Loucy (cell line): ENCODE measurements around the gene UQCRHL.

ENCODE experiments used
- H2AFZ ChIP-seq: fragments of 200-600 bp; sonication (generic); 2 replicates; pipeline ENCODE4 v1.6.0; 2016; ENCODE audit warnings: antibody characterized with exemption, mild to moderate bottlenecking, low read length, moderate library complexity
- H3F3A ChIP-seq: fragments of 200-600 bp; 2 replicates; pipeline ENCODE4 v1.6.0; 2016; ENCODE audit warnings: antibody characterized with exemption, low read depth, mild to moderate bottlenecking
- H3K27me3 ChIP-seq: fragments of 200-600 bp; sonication (generic); 2 replicates; pipeline ENCODE4 v1.6.1; 2014; ENCODE audit warnings: low read length, mild to moderate bottlenecking; ENCODE audit not compliant: insufficient read depth, poor library complexity, severe bottlenecking
- H3K36me3 ChIP-seq: fragments of 200-600 bp; sonication (generic); 2 replicates; pipeline ENCODE4 v1.6.1; 2016; ENCODE audit warnings: low read length; ENCODE audit not compliant: insufficient read depth
- H3K4me1 ChIP-seq: fragments of 200-600 bp; sonication (generic); 2 replicates; pipeline ENCODE4 v1.5.1; 2014; ENCODE audit warnings: low read length, mild to moderate bottlenecking; ENCODE audit not compliant: insufficient read depth, poor library complexity, severe bottlenecking
- H3K4me2 ChIP-seq: fragments of 200-600 bp; sonication (generic); 2 replicates; pipeline ENCODE4 v1.6.0; 2014; ENCODE audit warnings: antibody characterized with exemption, low read length, low read depth, mild to moderate bottlenecking; ENCODE audit not compliant: poor library complexity, severe bottlenecking
- H3K4me3 ChIP-seq: fragments of 200-600 bp; sonication (generic); 2 replicates; pipeline ENCODE4 v1.5.1; 2014; ENCODE audit warnings: low read length, mild to moderate bottlenecking, mixed read lengths; ENCODE audit not compliant: poor library complexity, severe bottlenecking
- H3K79me2 ChIP-seq: fragments of 200-600 bp; sonication (generic); 2 replicates; pipeline ENCODE4 v1.6.1; 2014; ENCODE audit warnings: low read length; ENCODE audit not compliant: insufficient read depth
- H3K9ac ChIP-seq: fragments of 200-600 bp; sonication (generic); 2 replicates; pipeline ENCODE4 v1.6.0; 2014; ENCODE audit warnings: mild to moderate bottlenecking, low read depth, low read length, moderate library complexity; ENCODE audit not compliant: poor library complexity, severe bottlenecking
- H3K9me2 ChIP-seq: fragments of 200-600 bp; sonication (generic); replicated peaks from 2 replicates; pipeline ENCODE4 v1.6.1; 2016; ENCODE audit warnings: low read depth, low read length, mixed read lengths
- H3K9me3 ChIP-seq: fragments of 200-600 bp; sonication (generic); 2 replicates; pipeline ENCODE4 v1.6.1; 2014; ENCODE audit warnings: mild to moderate bottlenecking, antibody characterized with exemption, low read length, low read depth; ENCODE audit not compliant: insufficient read depth
- H4K20me1 ChIP-seq: fragments of 200-600 bp; sonication (generic); 2 replicates; pipeline ENCODE4 v1.6.0; 2014; ENCODE audit warnings: antibody characterized with exemption, low read length, mild to moderate bottlenecking; ENCODE audit not compliant: insufficient read depth, poor library complexity, severe bottlenecking
- EZH2phosphoT487 ChIP-seq: fragments of 200-600 bp; IDR thresholded peaks from 2 replicates; pipeline ENCODE4 v1.6.1; 2018; ENCODE audit warnings: antibody characterized with exemption, mild to moderate bottlenecking, moderate library complexity, borderline replicate concordance
- TF ChIP-seq, protein P1 (sequence below): fragments of 200-600 bp; sonication (generic); conservative IDR thresholded peaks from 2 replicates; pipeline ENCODE4 v1.5.1; 2014; ENCODE audit warnings: mild to moderate bottlenecking, antibody characterized with exemption, low read length

The UQCRHL gene

DNA sequence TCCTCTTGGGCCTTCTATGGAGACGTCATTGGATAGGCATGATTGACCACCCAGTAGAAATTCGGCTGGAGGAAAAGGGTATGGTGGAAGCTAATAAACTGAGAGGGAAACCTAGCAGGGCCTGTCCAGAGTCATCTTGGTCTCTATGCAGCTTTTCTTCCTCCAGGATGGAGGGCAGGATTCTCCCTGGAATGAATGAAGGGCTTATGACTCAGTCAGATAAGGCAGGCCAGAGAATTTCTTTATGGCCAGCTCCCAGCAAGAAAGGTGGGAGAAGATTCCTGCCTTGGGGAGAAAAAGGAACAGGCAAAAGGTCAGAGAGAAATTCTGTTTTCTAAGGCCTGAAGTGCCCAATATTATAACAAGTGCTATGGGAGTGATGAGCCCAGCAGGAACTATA lies 31.7 kb downstream of the UQCRHL start:
- no peak for TF ChIP-seq EZH2phosphoT487
- TF ChIP-seq, protein P1, sequence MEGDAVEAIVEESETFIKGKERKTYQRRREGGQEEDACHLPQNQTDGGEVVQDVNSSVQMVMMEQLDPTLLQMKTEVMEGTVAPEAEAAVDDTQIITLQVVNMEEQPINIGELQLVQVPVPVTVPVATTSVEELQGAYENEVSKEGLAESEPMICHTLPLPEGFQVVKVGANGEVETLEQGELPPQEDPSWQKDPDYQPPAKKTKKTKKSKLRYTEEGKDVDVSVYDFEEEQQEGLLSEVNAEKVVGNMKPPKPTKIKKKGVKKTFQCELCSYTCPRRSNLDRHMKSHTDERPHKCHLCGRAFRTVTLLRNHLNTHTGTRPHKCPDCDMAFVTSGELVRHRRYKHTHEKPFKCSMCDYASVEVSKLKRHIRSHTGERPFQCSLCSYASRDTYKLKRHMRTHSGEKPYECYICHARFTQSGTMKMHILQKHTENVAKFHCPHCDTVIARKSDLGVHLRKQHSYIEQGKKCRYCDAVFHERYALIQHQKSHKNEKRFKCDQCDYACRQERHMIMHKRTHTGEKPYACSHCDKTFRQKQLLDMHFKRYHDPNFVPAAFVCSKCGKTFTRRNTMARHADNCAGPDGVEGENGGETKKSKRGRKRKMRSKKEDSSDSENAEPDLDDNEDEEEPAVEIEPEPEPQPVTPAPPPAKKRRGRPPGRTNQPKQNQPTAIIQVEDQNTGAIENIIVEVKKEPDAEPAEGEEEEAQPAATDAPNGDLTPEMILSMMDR, result no peak
- no peaks in the 10 kb centered on the region for H3K4me1 ChIP-seq
- H3K36me3 ChIP-seq, result no peaks in the 10 kb centered on the region
- no peaks in the 10 kb centered on the region for H3K9me2 ChIP-seq
- H3F3A ChIP-seq, result no peaks in the 10 kb centered on the region
- no peak overlapping the region for H3K9ac ChIP-seq
- no peaks in the 10 kb centered on the region for H3K27me3 ChIP-seq
- H3K79me2 ChIP-seq, result no peaks in the 10 kb centered on the region
- H4K20me1 ChIP-seq, result no peaks in the 10 kb centered on the region
- no peak overlapping the region for H3K4me3 ChIP-seq
- no peaks in the 10 kb centered on the region for H3K9me3 ChIP-seq
- H2AFZ ChIP-seq, result no peak overlapping the region
- H3K4me2 ChIP-seq, result no peak overlapping the region

DNA sequence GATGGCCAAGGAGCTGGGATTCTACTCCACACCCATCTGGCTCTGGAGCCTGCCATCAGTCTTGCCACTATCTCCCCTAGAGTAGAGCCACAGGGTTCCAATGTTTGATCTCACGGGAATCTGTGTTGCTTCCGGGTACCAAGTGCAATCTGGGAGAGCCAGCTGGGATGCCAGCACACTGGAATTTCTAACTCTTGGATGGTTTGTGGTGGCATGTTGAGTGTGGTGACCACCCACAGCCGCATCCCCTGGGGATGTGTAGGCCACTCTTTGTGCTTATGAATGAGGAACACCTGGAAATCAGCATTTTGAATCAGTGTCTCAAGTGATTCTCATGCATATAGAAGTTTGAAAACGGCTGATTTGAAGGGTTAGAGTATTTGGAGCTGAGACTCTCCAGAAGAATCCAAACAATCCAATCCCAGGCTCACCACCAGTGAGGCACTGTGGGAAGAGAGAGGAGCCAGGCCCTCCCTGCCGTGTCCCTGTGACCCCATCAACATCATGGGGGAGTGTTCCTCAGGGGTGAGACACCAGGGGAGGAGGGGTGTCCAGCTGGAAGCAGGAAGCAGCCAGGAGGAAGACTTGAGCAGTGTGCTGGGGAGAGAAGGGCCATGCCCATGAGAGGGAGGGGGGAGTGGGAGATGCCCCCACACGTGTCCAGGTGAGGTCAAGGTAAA lies 35.5 kb downstream of the UQCRHL start:
- Histone ChIP-seq H3K9ac (no peak overlapping the region), H3K4me3 (no peak overlapping the region), H3K9me3 (no peaks in the 10 kb centered on the region), H3K4me2 (no peak overlapping the region), H2AFZ (no peak overlapping the region), H3K79me2 (no peaks in the 10 kb centered on the region), H3K9me2 (no peaks in the 10 kb centered on the region), H3K4me1 (no peaks in the 10 kb centered on the region), H3F3A (no peaks in the 10 kb centered on the region), H4K20me1 (no peaks in the 10 kb centered on the region), H3K36me3 (no peaks in the 10 kb centered on the region), H3K27me3 (no peaks in the 10 kb centered on the region)
- TF ChIP-seq, protein P1, result no peak
- TF ChIP-seq EZH2phosphoT487, result no peak

DNA sequence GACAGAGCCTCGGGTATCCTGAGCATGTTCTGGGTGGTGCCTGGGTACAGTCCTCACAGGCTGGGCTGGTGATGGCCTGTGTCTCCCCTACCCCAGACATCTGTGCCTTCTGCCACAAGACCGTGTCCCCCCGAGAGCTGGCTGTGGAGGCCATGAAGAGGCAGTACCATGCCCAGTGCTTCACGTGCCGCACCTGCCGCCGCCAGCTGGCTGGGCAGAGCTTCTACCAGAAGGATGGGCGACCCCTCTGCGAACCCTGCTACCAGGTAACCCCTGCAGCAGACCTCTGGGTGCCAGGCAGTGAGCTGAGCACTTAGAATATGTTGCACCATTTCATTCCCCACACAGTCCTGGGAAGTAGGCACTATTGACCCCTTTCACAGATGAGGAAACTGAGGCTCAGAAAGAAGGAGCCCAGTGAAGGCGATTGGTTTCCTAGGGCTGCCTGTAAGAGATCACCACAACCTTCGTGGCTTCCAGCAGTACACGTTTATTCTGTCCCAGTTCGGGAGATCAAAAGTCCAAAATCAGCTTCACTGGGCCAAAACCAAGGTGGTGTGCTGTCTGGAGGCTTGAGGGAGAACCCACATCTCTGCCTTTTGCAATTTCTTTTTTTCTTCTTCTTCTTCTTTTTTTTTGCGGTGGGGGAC lies 37.0 kb downstream of the UQCRHL start:
- no peaks in the 10 kb centered on the region for H3K27me3 ChIP-seq
- H3K36me3 ChIP-seq, result no peaks in the 10 kb centered on the region
- H3K4me1 ChIP-seq, result no peaks in the 10 kb centered on the region
- H3F3A ChIP-seq, result no peaks in the 10 kb centered on the region
- H3K4me3 ChIP-seq, result no peak overlapping the region
- no peaks in the 10 kb centered on the region for H3K9me2 ChIP-seq
- no peak overlapping the region for H3K4me2 ChIP-seq
- no peak overlapping the region for H3K9ac ChIP-seq
- H3K79me2 ChIP-seq, result no peaks in the 10 kb centered on the region
- TF ChIP-seq EZH2phosphoT487, result no peak
- TF ChIP-seq, protein P1, result no peak
- no peaks in the 10 kb centered on the region for H4K20me1 ChIP-seq
- no peaks in the 10 kb centered on the region for H3K9me3 ChIP-seq
- H2AFZ ChIP-seq, result no peak overlapping the region
